Ovary (tissue), 9 donors: ENCODE results near the gene MTERF4. TPM values are rescaled to one million over a fixed set of nuclear protein-coding genes. Genes with fewer than 3 reads are reported as not detected.

Source experiments
- DNase-seq, 5 donors: peaks; one replicate each; pipeline ENCODE4 v3.0.0-alpha.2; 2019 to 2020
- H3K27ac ChIP-seq, 2 donors: fragments of 200-600 bp; one replicate each; pipeline versions ENCODE4 v1.5.1 to v1.8.0; 2019 to 2022
- H3K27me3 ChIP-seq: fragments of 200-600 bp; one replicate; pipeline ENCODE4 v1.8.0; 2022
- H3K36me3 ChIP-seq: fragments of 200-600 bp; sonication (generic); one replicate; pipeline ENCODE4 v1.5.1; 2019
- H3K4me1 ChIP-seq: one replicate; pipeline ENCODE4 v1.8.1; 2013; ENCODE audit warnings: mild to moderate bottlenecking, moderate library complexity; ENCODE audit not compliant: insufficient read depth
- H3K4me3 ChIP-seq: fragments of 200-600 bp; sonication (generic); one replicate; pipeline ENCODE4 v1.5.1; 2017
- H3K9me3 ChIP-seq, 2 donors: fragments of 200-600 bp in 1 of 2; sonication (generic) in 1 of 2; one replicate each; pipeline versions ENCODE4 v1.5.1 to v1.8.1; 2013 to 2019; ENCODE audit warnings: mild to moderate bottlenecking in 1 of 2, moderate library complexity in 1 of 2
- EP300 ChIP-seq: sonication (generic); formaldehyde crosslinking; IDR thresholded peaks from one replicate; pipeline ENCODE4 v1.6.1; 2017; ENCODE audit warnings: antibody characterized with exemption
- POLR2A ChIP-seq: fragments of 450-650 bp; IDR thresholded peaks from one replicate; pipeline ENCODE4 v1.6.1; 2017; ENCODE audit warnings: antibody characterized with exemption, mild to moderate bottlenecking, moderate library complexity
- WGBS, 3 donors: extraction: QIAGEN DNeasy Blood & Tissue Kit in 1 of 3; methylation state at CpG; one replicate each; pipeline versions ENCODE4 v1.1.5 to v1.1.7; 2013 to 2017; 5-methylcytosine and 5-hydroxymethylcytosine counted together
- intact Hi-C, 4 donors: fragments of 100-400 bp; cut with DNase I; formaldehyde crosslinking; loops; one replicate each; pipeline versions ENCODE4 v1.11.0 to v1.15.1; 2022 to 2023
- polyA plus RNA-seq, 2 donors: library from polyadenylated mRNA; stranded (reverse); fragments of 200-250 nt in 1 of 2; fragments of 350-450 nt in 1 of 2; fragmentation: Illumina TruSeq in 1 of 2; extraction: RNeasy Lipid Tissue Mini Kit (QIAGEN cat#74804) in 1 of 2; gene quantifications; one replicate each; pipeline ENCODE4 v1.2.3, GENCODE V29; 2013 to 2014
- total RNA-seq, 7 donors: library from RNA; depleted of rRNA in 2 of 7; stranded (reverse); fragments of >200 nt in 2 of 7; fragmentation: NEBNext Ultra II Directional in 3 of 7; extraction: Animal tissue kit (Norgen Biotek cat#: 25700) in 3 of 7; gene quantifications; one replicate each; pipeline versions ENCODE4 v1.1.0 to v1.2.4, GENCODE V29; 2016 to 2023
- TF ChIP-seq, protein P1 (sequence below), 3 donors: fragments of 450-650 bp in 2 of 3; fragments of 200-600 bp in 1 of 3; IDR thresholded peaks; one replicate each; pipeline versions ENCODE4 v1.5.1 to v1.8.0; 2016 to 2022; ENCODE audit warnings: antibody characterized with exemption in 3 of 3, mild to moderate bottlenecking in 1 of 3
- donor health status: DM: no; HTN: no; CAD: no; lungs with moderate emphysema.
- donor health status: DM: no; HTN: no; CAD: no.
- donor health status: Bipolar disorder and iron deficiency.
- donor health status: DM: yes; HTN: yes; CAD: no.
- donor health status: DM: no; HTN: no; CAD: no.
- donor health status: DM: yes; HTN: yes; CAD: no.

Gene MTERF4
- total and polyA plus RNA-seq, 9 donors: 24.8 to 60.7 (median 41.6) TPM

DNA sequence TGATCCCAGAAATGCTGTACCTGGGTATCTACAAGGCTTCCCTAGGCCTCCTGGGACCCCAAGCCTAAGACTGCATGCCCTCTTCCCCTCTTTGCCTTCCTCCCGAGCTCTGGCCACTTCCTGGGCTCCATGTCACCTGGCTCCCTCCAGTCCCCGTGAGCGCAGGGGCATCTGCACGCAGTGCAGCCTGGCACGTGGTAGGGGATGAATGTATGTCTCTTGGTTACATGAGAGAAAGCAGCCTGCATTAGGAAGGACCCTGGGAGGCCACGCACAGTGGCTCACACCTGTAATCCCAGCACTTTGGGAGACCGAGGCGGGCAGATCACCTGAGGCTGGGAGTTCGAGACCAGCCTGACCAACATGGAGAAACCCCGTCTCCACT, 31.3 kb upstream of the MTERF4 start:
- no peaks in the 10 kb centered on the region for H3K4me1 ChIP-seq
- H3K27me3 ChIP-seq: no peaks in the 10 kb centered on the region
- intact Hi-C loops: no loop called here
- WGBS, 3 donors: 94 to 97% (median 97%) methylated on average over 10 of the region's 10 CpGs
- no peak overlapping the region for H3K27ac ChIP-seq
- H3K9me3 ChIP-seq: no peaks in the 10 kb centered on the region
- H3K36me3 ChIP-seq: no peaks in the 10 kb centered on the region
- TF ChIP-seq EP300 (no peak), POLR2A (no peak)
- TF ChIP-seq, protein P1, sequence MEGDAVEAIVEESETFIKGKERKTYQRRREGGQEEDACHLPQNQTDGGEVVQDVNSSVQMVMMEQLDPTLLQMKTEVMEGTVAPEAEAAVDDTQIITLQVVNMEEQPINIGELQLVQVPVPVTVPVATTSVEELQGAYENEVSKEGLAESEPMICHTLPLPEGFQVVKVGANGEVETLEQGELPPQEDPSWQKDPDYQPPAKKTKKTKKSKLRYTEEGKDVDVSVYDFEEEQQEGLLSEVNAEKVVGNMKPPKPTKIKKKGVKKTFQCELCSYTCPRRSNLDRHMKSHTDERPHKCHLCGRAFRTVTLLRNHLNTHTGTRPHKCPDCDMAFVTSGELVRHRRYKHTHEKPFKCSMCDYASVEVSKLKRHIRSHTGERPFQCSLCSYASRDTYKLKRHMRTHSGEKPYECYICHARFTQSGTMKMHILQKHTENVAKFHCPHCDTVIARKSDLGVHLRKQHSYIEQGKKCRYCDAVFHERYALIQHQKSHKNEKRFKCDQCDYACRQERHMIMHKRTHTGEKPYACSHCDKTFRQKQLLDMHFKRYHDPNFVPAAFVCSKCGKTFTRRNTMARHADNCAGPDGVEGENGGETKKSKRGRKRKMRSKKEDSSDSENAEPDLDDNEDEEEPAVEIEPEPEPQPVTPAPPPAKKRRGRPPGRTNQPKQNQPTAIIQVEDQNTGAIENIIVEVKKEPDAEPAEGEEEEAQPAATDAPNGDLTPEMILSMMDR (IDR thresholded peaks at IDR 0.05): no peak
- peak in 1 of 5 donors; percentile 18 for DNase-seq
- no peak overlapping the region for H3K4me3 ChIP-seq

DNA sequence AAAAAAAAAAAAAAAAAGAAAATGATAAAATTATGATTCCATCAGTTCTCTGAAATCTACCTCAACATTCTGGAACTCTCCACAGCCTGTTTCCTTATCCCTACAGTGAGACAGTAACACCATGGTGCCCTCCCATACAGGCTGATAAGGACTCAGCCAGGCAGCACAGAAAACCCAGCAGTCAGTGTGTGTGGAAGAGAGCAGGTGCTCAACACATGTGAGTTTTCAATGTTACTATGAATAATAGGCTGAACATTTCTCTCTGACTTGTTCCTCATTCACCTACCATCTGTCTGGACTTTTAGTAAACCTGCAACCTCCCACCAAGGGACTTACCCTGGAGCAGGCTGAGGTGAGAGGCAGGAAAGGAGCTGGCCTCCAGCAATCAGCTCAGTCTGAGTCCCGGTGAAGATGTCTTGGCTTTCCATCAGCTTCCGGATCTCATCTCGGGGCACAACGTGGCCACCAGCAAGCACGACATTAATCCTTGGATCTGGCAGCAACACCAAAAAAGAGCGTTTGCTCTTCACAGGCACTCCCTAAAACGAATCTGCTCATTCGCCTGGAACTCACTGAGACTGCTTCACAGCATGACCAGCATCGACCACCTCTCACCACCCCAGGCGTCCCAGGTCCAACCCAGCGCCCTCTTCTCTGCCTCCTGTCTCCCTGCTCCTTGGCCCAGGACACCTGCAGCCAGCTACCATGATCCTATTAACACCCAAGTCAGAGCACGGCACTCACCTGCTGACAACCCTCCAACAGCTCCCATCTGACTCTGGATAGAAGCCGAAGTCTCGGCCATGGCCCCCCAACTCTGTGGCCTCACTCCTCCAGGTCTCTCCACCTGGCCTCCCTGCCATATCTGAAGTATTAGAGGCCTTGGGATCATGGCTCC, 30.7 kb upstream of the MTERF4 start:
- H3K4me3 ChIP-seq: no peak overlapping the region
- no peaks in the 10 kb centered on the region for H3K9me3 ChIP-seq
- no peak overlapping the region for H3K27ac ChIP-seq
- TF ChIP-seq EP300: no peak
- no peak for TF ChIP-seq POLR2A
- TF ChIP-seq, protein P1 (IDR thresholded peaks at IDR 0.05): no peak
- no peaks in the 10 kb centered on the region for H3K36me3 ChIP-seq
- no peaks in the 10 kb centered on the region for H3K4me1 ChIP-seq
- intact Hi-C loops: no loop called here
- WGBS, 3 donors: 89 to 94% (median 92%) methylated on average over 14 of the region's 14 CpGs
- peak in 1 of 5 donors; percentile 19 for DNase-seq
- H3K27me3 ChIP-seq: no peaks in the 10 kb centered on the region

DNA sequence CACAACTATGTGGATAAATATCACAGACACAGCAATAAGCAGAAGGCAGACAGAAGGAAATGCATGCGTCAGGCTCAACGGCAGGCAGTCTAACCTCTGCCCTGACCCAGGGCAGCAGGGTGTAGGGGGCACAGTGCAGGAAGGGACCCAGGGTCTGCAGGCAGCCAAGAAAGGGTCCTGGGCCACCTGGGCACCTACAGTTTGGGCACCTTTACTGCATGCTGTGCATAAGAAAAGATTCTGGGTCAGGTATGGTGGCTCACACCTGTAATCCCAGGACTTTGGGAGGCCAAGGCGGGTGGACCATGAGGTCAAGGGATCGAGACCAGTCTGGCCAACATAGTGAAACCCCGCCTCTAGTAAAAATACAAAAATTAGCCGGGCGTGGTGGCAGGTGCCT, 29.4 kb upstream of the MTERF4 start:
- TF ChIP-seq, protein P1 (IDR thresholded peaks at IDR 0.05): no peak
- TF ChIP-seq POLR2A (no peak), EP300 (no peak)
- Histone ChIP-seq H3K4me1 (no peaks in the 10 kb centered on the region), H3K4me3 (no peak overlapping the region), H3K9me3 (no peaks in the 10 kb centered on the region), H3K27me3 (no peaks in the 10 kb centered on the region), H3K36me3 (no peaks in the 10 kb centered on the region), H3K27ac (no peak overlapping the region)
- intact Hi-C loops: no loop called here
- DNase-seq: peak in 1 of 5 donors; percentile 11
- 94 to 97% (median 96%) methylated on average over 7 of the region's 7 CpGs for WGBS, 3 donors

DNA sequence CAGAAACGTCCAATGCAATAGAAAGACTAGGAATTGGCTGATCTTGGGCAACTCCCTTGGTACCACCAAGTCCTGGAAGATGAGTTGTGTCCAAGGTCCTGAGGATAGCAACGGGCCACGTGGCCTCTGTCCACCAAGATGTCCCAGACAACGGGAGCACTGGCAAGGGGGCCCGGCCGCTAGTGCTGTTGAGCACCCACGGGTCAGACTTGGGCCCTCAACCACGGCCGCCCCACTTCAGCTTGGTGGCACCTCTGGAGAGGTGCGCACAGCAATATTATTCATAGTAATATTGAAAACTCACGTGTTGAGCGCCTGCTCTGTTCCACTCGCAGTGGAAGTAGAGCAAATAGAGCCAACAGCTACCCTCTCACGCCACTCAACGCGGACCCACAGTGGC, 28.2 kb upstream of the MTERF4 start:
- TF ChIP-seq, protein P1 (IDR thresholded peaks at IDR 0.05): no peak
- TF ChIP-seq EP300 (no peak), POLR2A (no peak)
- Histone ChIP-seq H3K27me3 (no peaks in the 10 kb centered on the region), H3K4me1 (no peaks in the 10 kb centered on the region), H3K27ac (no peak overlapping the region), H3K4me3 (no peak overlapping the region), H3K9me3 (no peaks in the 10 kb centered on the region), H3K36me3 (no peaks in the 10 kb centered on the region)
- peak in 1 of 5 donors; percentile 13 for DNase-seq
- intact Hi-C loops: no loop called here
- 89 to 95% (median 92%) methylated on average over 16 of the region's 16 CpGs for WGBS, 3 donors
